NCI-H2171 (cell line): Measurements from ENCODE around the gene ILDR2.

Experiments used
- DNase-seq: peaks from one replicate; lab custom pipeline; 2025; lab: John Stamatoyannopoulos, UW

Gene ILDR2

DNA sequence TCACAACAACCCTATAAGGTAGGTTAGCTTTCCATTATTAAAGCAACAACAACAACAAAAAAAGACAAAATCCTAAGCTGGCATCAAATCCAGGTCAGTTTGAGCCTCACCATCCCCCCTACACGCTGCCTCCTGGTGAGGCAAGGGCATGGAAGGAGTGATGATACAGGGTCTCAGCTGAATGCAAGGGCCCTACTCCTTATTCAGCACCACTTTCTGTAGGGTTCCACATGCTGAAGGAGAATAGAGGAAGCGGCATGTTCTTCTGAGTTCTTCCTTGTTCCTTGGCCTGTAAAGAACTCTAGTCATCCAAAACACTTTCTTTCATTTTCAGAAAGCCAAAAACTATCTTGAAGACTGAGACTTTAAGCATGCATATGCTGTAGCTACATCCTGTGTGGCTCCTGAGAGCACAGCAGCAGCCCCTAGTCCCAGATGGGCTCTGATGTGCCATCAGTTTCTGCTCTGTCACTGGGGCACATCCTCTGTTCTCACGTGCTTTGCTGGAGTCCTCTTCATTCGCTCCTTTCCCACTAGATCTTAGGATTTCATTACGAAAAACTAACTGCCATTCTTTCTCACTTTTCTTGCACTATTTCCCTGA is 6.2 kb downstream of the ILDR2 start:
- no peak for DNase-seq

GRCh38 chr1:166960858-166961474 is 14.4 kb downstream of the ILDR2 start:
- DNase-seq: no peak

- no peak for DNase-seq
These were observed 18.5 kb downstream of the ILDR2 start for GRCh38 chr1:166956872-166957271.

- DNase-seq: no peak
These were observed 19.1 kb downstream of the ILDR2 start for GRCh38 chr1:166956057-166956850.

DNA sequence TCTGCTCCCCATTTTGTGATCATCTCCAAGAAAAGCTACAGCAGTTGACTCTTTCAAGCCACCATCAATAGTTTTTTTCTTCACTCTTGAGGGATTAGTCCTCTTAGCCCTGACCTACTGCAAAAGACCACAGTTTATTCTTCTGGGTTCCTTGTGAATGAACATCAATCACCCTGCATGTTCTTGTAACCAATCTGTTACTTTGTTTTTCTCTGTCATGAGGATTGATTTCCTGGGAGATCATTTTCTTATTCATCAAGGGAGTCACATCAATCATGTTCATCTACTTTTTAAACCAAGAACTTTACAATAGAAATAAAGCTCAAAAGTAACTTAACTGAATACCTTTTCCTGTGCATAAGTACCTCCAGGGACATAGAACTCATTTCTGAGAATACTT is 21.8 kb downstream of the ILDR2 start:
- no peak for DNase-seq

- DNase-seq: no peak
These were observed 23.2 kb downstream of the ILDR2 start for GRCh38 chr1:166952002-166952746.

DNA sequence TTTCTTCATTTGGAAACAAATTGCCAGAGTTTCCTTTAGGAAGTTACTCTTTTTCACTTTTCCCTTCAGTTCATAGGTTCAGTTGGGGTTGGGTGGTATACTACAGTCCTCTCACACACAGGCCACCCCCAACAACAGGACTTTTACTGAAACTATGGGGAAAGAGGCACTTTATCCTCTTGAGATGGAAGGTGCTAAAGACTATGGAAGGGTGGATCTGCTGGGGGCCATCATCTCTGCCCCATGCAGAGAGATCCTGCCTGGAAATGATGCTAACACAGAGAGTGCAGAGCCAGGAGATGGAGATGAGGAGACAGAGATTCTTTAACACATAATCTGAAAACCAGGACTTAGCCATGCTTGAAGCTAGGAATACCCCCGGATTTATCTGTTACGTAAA is 24.3 kb downstream of the ILDR2 start:
- DNase-seq: no peak

DNA sequence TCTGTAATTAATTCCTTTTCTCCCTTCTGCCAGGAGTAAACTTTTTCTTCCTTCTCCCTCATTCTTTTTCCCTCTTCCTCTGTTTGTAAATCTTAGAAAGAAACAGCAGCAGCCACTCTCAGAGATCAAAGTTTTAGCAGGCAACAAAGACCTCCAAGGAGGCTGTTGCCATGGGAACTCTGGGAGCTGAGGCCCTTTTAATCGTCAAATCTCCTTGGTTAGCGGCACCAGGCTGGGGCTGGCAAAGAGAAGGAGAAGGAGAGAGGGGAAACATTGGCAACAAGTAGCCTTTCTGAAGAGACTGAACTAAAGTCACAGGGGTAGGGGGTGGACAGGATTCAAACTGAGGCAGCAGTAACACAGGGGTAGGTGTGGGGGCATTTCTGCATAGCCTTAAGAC is 25.2 kb downstream of the ILDR2 start:
- DNase-seq: no peak

DNA sequence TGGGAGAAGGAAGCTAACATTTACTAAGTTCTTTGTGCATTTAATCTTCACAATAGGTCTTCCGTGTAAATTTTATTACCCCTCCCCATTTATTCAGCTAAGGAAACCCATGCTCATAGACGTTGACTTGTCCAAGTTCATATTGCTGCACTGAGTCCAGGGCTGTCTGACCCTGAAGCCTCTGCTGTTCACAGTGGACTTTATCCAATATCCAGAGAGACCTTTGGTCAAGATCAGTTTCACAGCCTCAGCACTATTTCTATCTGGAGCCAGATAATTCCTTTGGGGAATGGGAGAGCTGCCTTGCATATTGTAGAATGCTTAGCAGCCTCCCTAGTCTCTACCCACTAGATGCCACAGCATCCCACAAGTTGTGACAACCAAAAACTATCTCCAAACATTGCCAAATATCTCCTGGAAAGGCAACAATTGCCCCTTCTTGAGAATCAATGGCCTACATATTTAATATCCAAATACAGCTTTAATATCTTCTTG is 26.4 kb downstream of the ILDR2 start:
- DNase-seq: no peak

- no peak for DNase-seq
These were observed 27.8 kb downstream of the ILDR2 start for GRCh38 chr1:166947398-166948043.

- no peak for DNase-seq
These were observed 31.0 kb downstream of the ILDR2 start for GRCh38 chr1:166944186-166944967.

DNA sequence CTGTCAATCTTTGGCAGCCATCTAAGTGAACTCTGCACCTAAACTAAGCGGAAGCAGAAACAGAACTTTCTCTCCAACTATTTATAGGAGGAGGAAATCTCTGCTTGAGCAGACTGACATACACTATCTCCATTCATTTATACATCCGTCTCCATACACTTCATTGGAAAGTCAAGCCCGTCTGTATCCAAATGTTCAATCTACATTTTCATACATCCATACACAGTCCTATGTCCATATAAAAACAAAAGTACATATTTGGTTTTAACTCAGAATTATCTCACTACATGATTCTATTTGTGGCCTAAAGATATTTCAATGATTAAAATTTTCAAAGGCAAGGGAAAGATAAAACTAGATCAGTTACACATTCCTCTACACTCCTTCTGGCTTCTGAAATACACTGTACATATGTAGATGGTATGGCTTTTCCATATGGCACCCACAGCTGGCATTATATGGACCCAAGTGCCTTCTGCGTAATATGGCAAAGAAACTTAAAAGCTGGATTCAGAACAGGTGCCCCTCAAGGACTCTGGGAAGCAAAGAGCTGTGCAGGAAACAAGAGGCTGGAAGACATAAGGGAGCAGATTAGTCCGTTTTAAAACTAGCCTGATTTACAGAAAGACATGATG is 35.5 kb downstream of the ILDR2 start:
- DNase-seq: no peak

DNA sequence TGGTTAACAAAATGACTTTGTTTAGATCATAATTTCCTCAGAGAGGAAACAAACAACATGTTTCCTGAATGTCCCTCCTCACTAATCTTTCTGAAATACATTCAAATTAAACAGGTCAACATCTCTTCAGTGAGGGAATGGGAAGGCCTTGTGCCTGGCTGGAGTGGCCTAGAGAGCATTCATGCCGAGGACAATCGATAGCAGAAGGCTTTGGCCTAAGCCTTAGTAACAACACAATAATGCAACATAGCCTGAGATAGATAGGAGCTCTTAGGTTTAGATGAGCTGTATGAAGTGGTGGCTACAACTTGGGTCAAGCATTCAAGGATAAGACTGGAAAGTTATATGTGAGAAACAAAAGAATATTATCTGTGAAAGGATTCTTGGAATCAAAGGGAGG is 37.4 kb downstream of the ILDR2 start:
- DNase-seq: no peak

- DNase-seq: no peak
These were observed 38.0 kb downstream of the ILDR2 start for GRCh38 chr1:166937329-166937728.

DNA sequence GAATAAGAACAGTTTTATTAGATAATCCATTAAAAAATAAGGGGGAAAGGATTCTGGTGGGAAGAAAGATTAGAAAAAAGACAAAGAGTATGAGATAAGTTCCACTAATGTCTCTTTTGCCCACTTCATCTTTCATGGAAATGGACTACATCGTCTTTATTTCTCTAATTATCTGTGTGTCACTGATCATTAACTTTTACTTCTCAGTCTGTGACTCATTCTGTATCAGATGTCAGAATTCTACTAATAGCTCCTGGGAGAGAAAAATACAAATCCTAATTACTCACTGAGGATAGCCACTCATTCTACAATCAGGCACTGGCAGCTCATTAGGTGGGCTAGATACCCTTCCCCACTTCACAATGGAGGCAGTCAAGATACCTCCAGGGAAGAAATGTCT is 41.7 kb downstream of the ILDR2 start:
- no peak for DNase-seq

- no peak for DNase-seq
These were observed 42.2 kb downstream of the ILDR2 start for GRCh38 chr1:166933140-166933539.

DNA sequence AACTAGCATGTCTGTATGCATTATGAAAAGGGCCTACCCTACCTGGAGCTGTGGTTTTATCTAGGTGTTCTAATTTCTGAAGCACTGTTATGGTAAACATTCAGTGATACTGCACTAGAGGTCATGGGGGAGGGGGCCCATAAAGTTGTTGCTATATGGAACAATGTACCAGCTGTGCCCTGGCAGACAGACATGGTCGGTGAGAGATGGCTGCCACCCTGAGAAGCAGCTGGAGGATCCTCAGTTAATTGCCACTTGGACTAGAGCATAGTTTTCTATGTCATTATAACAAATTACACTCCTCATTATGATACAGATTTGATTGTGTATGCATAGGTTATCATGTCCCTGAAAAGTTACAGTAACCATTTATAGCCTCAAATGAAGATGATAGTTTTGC is 45.4 kb downstream of the ILDR2 start:
- no peak for DNase-seq

GRCh38 chr1:166927701-166928100 is 47.6 kb downstream of the ILDR2 start:
- DNase-seq: no peak

DNA sequence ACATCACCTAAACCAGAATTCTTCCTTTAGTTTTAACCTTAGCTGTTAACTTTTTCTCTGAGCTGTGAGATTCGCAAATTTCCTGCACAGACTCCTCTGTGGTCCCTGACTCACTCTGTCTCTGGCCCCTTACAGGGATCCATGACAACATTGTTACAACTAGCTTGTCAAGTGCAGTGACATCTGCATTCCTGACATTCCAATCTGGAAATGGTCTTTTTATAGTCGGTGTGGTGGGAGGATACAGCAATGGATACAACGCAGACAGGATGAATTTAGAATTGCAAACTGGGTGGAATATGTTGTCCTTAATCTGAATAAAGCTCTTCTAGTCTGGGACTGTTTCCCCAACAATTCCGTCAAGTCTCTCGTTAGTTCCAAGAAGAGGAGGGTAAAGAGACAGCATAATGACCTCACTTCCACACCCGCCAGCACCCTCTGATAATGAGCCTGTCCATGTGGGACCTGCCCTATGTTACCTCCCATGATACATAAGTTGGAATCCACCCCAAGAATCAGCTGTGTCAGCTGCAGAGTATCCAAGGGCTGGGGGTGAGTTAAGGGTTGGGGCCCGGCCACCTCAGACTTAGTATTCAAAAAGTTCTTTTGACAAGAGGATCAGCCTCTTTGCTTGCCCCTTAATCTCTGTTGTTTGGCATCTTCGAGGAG is 49.4 kb downstream of the ILDR2 start:
- no peak for DNase-seq
